GM23338 (cell line): ENCODE measurements around the gene GRIA2. TPM values are rescaled to one million over a fixed set of nuclear protein-coding genes. Genes with fewer than 3 reads are reported as not detected.
A peak's percentile ranks its signal among the peaks of the same experiment; 100 is the strongest.

Source experiments
- ATAC-seq: fragments of 200-7000 bp; cut with Tn5 transposase; 3 replicates; pipeline ENCODE4 v1.9.1; 2020
- DNase-seq: peaks from one replicate; pipeline ENCODE4 v3.0.0-alpha.2; 2015; ENCODE audit warnings: low spot score
- H2AFZ ChIP-seq: fragments of 200-600 bp; sonication (generic); 2 replicates; pipeline ENCODE4 v1.8.0; 2016; ENCODE audit warnings: antibody characterized with exemption, mild to moderate bottlenecking, moderate library complexity
- H3F3A ChIP-seq: fragments of 200-600 bp; sonication (generic); replicated peaks from 2 replicates; pipeline ENCODE4 v1.8.0; 2017; ENCODE audit warnings: antibody characterized with exemption, mixed run types, low read depth
- H3K27ac ChIP-seq: fragments of 200-600 bp; sonication (generic); 2 replicates; pipeline ENCODE4 v1.6.1; 2016; ENCODE audit warnings: low read depth
- H3K27me3 ChIP-seq: fragments of 200-600 bp; sonication (generic); 2 replicates; pipeline ENCODE4 v1.8.0; 2016; ENCODE audit warnings: mild to moderate bottlenecking, mixed run types, moderate library complexity; ENCODE audit not compliant: insufficient read depth
- H3K36me3 ChIP-seq: fragments of 200-600 bp; sonication (generic); 2 replicates; pipeline ENCODE4 v1.8.0; 2016; ENCODE audit warnings: mild to moderate bottlenecking; ENCODE audit not compliant: insufficient read depth
- H3K4me1 ChIP-seq: fragments of 200-600 bp; sonication (generic); 2 replicates; pipeline ENCODE4 v1.8.0; 2016; ENCODE audit warnings: mild to moderate bottlenecking, moderate library complexity; ENCODE audit not compliant: insufficient read depth
- H3K4me2 ChIP-seq: fragments of 200-600 bp; sonication (generic); 2 replicates; pipeline ENCODE4 v1.7.1; 2017; ENCODE audit warnings: mixed run types
- H3K4me3 ChIP-seq: fragments of 200-600 bp; sonication (generic); 2 replicates; pipeline ENCODE4 v1.6.1; 2016; ENCODE audit warnings: mixed run types
- H3K79me2 ChIP-seq: fragments of 200-600 bp; sonication (generic); replicated peaks from 2 replicates; pipeline ENCODE4 v1.8.0; 2017; ENCODE audit warnings: mild to moderate bottlenecking; ENCODE audit not compliant: insufficient read depth
- H3K9me2 ChIP-seq: fragments of 200-600 bp; sonication (generic); 2 replicates; pipeline ENCODE4 v1.8.0; 2017; ENCODE audit not compliant: insufficient read depth
- H4K20me1 ChIP-seq: fragments of 200-600 bp; sonication (generic); replicated peaks from 2 replicates; pipeline ENCODE4 v1.8.0; 2017; ENCODE audit warnings: mild to moderate bottlenecking; ENCODE audit not compliant: insufficient read depth
- H3K27ac Mint-ChIP-seq: 2 replicates; pipeline ENCODE4 v1.8.0; 2020; ENCODE audit warnings: inconsistent platforms, mild to moderate bottlenecking, moderate library complexity, mixed read lengths
- H3K27me3 Mint-ChIP-seq: 3 replicates; pipeline ENCODE4 v1.8.0; 2022; ENCODE audit warnings: low read depth, mild to moderate bottlenecking, moderate library complexity, mixed read lengths, inconsistent platforms; ENCODE audit not compliant: insufficient read depth, poor library complexity
- H3K36me3 Mint-ChIP-seq: 3 replicates; pipeline ENCODE4 v1.8.0; 2021; ENCODE audit warnings: low read depth, mild to moderate bottlenecking, inconsistent platforms, moderate library complexity, mixed read lengths
- H3K4me1 Mint-ChIP-seq: 3 replicates; pipeline ENCODE4 v1.8.0; 2020; ENCODE audit warnings: mild to moderate bottlenecking, inconsistent platforms, mixed read lengths
- H3K4me3 Mint-ChIP-seq: 3 replicates; pipeline ENCODE4 v1.8.0; 2021; ENCODE audit warnings: moderate library complexity, mild to moderate bottlenecking, inconsistent platforms, mixed read lengths
- H3K9me3 Mint-ChIP-seq: 3 replicates; pipeline ENCODE4 v1.8.0; 2020; ENCODE audit warnings: moderate library complexity, mild to moderate bottlenecking, inconsistent platforms, mixed read lengths
- CREB1 ChIP-seq: fragments of 250-450 bp; sonication (Bioruptor Pico); IDR thresholded peaks from 2 replicates; pipeline ENCODE4 v1.5.0; 2020; ENCODE audit warnings: low read depth, mild to moderate bottlenecking, moderate library complexity
- EZH2 ChIP-seq: fragments of 200-600 bp; sonication (generic); IDR thresholded peaks from one replicate; pipeline ENCODE4 v1.8.0; 2017; ENCODE audit warnings: antibody characterized with exemption, mild to moderate bottlenecking, low read depth; ENCODE audit not compliant: unreplicated experiment
- EZH2phosphoT487 ChIP-seq: fragments of 200-600 bp; sonication (generic); IDR thresholded peaks from one replicate; pipeline ENCODE4 v1.8.1; 2018; ENCODE audit warnings: antibody characterized with exemption; ENCODE audit not compliant: unreplicated experiment
- JUNB ChIP-seq: IDR thresholded peaks from one replicate; pipeline ENCODE4 v1.6.1; 2016; ENCODE audit warnings: antibody characterized with exemption; ENCODE audit not compliant: unreplicated experiment
- NANOG ChIP-seq: IDR thresholded peaks from 2 replicates; pipeline ENCODE4 v1.6.1; 2016; ENCODE audit warnings: antibody characterized with exemption, borderline replicate concordance
- POLR2AphosphoS5 ChIP-seq: IDR thresholded peaks from 2 replicates; pipeline ENCODE4 v1.6.1; 2016; ENCODE audit warnings: antibody characterized with exemption, low read depth
- STAT1 ChIP-seq: IDR thresholded peaks from one replicate; pipeline ENCODE4 v1.6.1; 2016; ENCODE audit warnings: antibody characterized with exemption; ENCODE audit not compliant: unreplicated experiment
- ZNF114 ChIP-seq: fragments of 250-450 bp; sonication (Bioruptor Pico); IDR thresholded peaks from 2 replicates; pipeline ENCODE4 v1.5.0; 2020; ENCODE audit warnings: mild to moderate bottlenecking, moderate library complexity
- ZNF331 ChIP-seq: fragments of 250-450 bp; sonication (Bioruptor Pico); IDR thresholded peaks from 2 replicates; pipeline ENCODE4 v1.5.0; 2020; ENCODE audit warnings: low read depth, mild to moderate bottlenecking, moderate library complexity
- ZNF462 ChIP-seq: fragments of 250-450 bp; sonication (Bioruptor Pico); IDR thresholded peaks from 2 replicates; pipeline ENCODE4 v1.5.0; 2020; ENCODE audit warnings: mild to moderate bottlenecking, moderate library complexity
- polyA plus RNA-seq: library from polyadenylated mRNA; unstranded; fragments of >200 nt; fragmentation: Nextera tagmentation; extraction: Ambion mirVana; gene quantifications from 2 replicates; pipeline ENCODE4 v1.2.1, GENCODE V29; 2016
- total RNA-seq: library from RNA; depleted of rRNA; stranded (reverse); fragments of >200 nt; shearing (Covaris generic); gene quantifications from 2 replicates; pipeline ENCODE4 v1.2.3, GENCODE V29; 2014
- TF ChIP-seq, protein P1 (sequence below): IDR thresholded peaks from 2 replicates; pipeline ENCODE4 v1.6.1; 2016; ENCODE audit warnings: antibody characterized with exemption

GRIA2 gene
- total and polyA plus RNA-seq, 2 experiments from 2014 or later = not detected

DNA sequence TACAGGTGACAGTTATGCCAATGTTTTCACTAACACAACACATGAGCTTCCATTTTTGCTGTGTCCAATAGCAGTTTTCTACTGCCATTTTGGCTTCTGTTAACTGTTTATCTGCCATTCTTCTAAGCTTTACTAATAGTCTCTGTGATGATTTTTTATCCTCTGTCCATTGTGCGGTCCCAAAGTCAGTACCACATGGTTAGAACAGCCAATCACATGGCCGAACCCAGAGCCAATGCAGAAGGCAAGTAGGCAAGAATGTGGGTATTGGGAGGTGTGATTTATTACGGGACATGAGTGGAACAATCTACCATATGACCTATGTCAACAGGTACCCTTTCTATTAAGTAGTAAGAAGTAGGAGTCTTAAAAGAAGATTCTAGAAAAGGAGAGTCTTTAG, 61.5 kb downstream of the GRIA2 start:
- H3K9me2 ChIP-seq = no peaks in the 10 kb centered on the region
- H3K4me3 Mint-ChIP-seq = no peak overlapping the region
- no peak overlapping the region for H2AFZ ChIP-seq
- H3K27me3 ChIP-seq = no peaks in the 10 kb centered on the region
- no peak overlapping the region for H3K4me2 ChIP-seq
- H3K79me2 ChIP-seq = no peaks in the 10 kb centered on the region
- no peak overlapping the region for H3K4me3 ChIP-seq
- H3K27ac ChIP-seq = no peak overlapping the region
- no peak overlapping the region for H3K27ac Mint-ChIP-seq
- TF ChIP-seq ZNF331 (CRISPR knock-in tag) (no peak), EZH2phosphoT487 (no peak), STAT1 (no peak), EZH2 (no peak), NANOG (no peak)
- H3K27me3 Mint-ChIP-seq = no peaks in the 10 kb centered on the region
- H4K20me1 ChIP-seq = no peaks in the 10 kb centered on the region
- ATAC-seq (no peak), DNase-seq (no peak)
- H3F3A ChIP-seq = no peaks in the 10 kb centered on the region
- H3K4me1 ChIP-seq = peaks cover 6% of the 10 kb centered on the region; the same call in 1 of the 2 replicates
- H3K36me3 Mint-ChIP-seq = no peaks in the 10 kb centered on the region
- H3K9me3 Mint-ChIP-seq = no peaks in the 10 kb centered on the region
- peaks cover 5% of the 10 kb centered on the region; the same call in 2 of the 3 replicates for H3K4me1 Mint-ChIP-seq
- no peaks in the 10 kb centered on the region for H3K36me3 ChIP-seq

DNA sequence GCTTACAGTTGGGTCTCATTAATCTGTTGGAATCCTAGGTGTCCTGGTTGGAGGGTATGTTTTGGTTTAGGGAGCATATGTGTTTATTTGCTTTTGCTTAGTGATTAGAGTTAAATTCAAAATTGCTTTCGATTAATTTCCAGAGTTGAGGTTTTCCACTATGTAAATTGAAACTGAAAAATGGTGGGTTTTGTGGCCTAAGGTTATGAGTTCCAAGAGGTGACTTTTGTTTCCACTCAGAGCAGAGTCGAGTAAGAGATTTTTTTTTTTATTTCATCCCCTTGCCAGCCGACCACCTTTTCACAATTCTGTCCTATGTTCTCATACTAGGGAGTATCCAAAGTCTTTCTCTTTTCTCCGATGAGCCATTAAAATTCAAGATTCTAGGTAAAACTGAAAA, 66.9 kb downstream of the GRIA2 start:
- no peak for DNase-seq
- Histone ChIP-seq H3K4me3 (no peak overlapping the region), H2AFZ (peak overlapping the region; percentile 40; the same call in 1 of the 2 replicates), H3K27ac (no peak overlapping the region), H3K9me2 (no peaks in the 10 kb centered on the region), H3K4me2 (no peak overlapping the region), H3K79me2 (no peaks in the 10 kb centered on the region), H3K27me3 (no peaks in the 10 kb centered on the region), H3K4me1 (peaks cover 8% of the 10 kb centered on the region; the same call in 1 of the 2 replicates), H3K36me3 (no peaks in the 10 kb centered on the region), H3F3A (no peaks in the 10 kb centered on the region), H4K20me1 (no peaks in the 10 kb centered on the region)
- no peaks in the 10 kb centered on the region for H3K27me3 Mint-ChIP-seq
- H3K27ac Mint-ChIP-seq = peak overlapping the region; percentile 43
- H3K36me3 Mint-ChIP-seq = no peaks in the 10 kb centered on the region
- no peaks in the 10 kb centered on the region for H3K9me3 Mint-ChIP-seq
- ATAC-seq = no peak
- H3K4me3 Mint-ChIP-seq = no peak overlapping the region
- no peak for TF ChIP-seq ZNF114
- TF ChIP-seq ZNF462 (CRISPR knock-in tag) = no peak
- no peak for TF ChIP-seq JUNB
- TF ChIP-seq, protein P1, sequence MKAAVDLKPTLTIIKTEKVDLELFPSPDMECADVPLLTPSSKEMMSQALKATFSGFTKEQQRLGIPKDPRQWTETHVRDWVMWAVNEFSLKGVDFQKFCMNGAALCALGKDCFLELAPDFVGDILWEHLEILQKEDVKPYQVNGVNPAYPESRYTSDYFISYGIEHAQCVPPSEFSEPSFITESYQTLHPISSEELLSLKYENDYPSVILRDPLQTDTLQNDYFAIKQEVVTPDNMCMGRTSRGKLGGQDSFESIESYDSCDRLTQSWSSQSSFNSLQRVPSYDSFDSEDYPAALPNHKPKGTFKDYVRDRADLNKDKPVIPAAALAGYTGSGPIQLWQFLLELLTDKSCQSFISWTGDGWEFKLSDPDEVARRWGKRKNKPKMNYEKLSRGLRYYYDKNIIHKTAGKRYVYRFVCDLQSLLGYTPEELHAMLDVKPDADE = no peak
- no peak for TF ChIP-seq CREB1 (CRISPR knock-in tag)
- TF ChIP-seq POLR2AphosphoS5 = no peak
- no peak for TF ChIP-seq ZNF331 (CRISPR knock-in tag)
- TF ChIP-seq STAT1 = no peak
- TF ChIP-seq NANOG = no peak
- no peak for TF ChIP-seq EZH2
- H3K4me1 Mint-ChIP-seq = peaks cover 9% of the 10 kb centered on the region; the same call in 2 of the 3 replicates
